Measurements from ENCODE around the gene OSGEPL1.

OSGEPL1 gene

GRCh38 chr2:189798312-189799029 lies 35.9 kb upstream of the OSGEPL1 start:
- DNase-seq (ENCODE audit: low read depth) = peak; percentile 43
- TF ChIP-seq MYC (IDR thresholded peaks at IDR 0.05; ENCODE audit: low read depth, low read length) = no peak
- peak; percentile 11 for TF ChIP-seq CTCF (IDR thresholded peaks at IDR 0.05; ENCODE audit: low read depth, low read length)
- H3K4me3 ChIP-seq (ENCODE audit: low read depth, low read length) = no peak overlapping the region

DNA sequence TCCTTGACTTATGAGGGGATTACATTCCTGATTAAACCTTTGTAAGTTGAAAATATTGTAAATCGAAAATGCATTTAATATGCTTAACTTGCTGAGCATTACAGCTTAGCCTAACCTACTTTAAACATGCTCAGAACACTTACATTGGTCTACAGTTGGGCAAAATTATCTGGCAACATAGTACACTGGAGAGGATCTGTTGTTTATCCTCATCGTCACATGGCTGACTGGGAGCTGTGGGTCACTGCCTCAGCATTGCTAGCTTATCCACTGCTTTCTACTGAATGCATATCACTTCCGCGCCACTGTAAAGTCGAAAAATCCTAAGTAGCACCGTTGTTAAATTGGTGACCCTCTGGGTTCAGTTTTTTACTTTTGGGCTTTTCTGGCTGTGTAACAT lies 35.3 kb upstream of the OSGEPL1 start:
- H3K4me3 ChIP-seq (ENCODE audit: low read depth, low read length) = no peak overlapping the region
- no peak for DNase-seq (ENCODE audit: low read depth)
- TF ChIP-seq MYC (IDR thresholded peaks at IDR 0.05; ENCODE audit: low read depth, low read length) (no peak), POLR2A (IDR thresholded peaks at IDR 0.05; ENCODE audit: extremely low read depth, insufficient read length) (no peak), CTCF (IDR thresholded peaks at IDR 0.05; ENCODE audit: low read depth, low read length) (no peak)
- TF ChIP-seq, protein P1, sequence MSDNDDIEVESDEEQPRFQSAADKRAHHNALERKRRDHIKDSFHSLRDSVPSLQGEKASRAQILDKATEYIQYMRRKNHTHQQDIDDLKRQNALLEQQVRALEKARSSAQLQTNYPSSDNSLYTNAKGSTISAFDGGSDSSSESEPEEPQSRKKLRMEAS (IDR thresholded peaks at IDR 0.05; ENCODE audit: low read depth, low read length) = no peak

- TF ChIP-seq, protein P1 (IDR thresholded peaks at IDR 0.05; ENCODE audit: low read depth, low read length) = no peak
- TF ChIP-seq CTCF (IDR thresholded peaks at IDR 0.05; ENCODE audit: low read depth, low read length) = no peak
- TF ChIP-seq POLR2A (IDR thresholded peaks at IDR 0.05; ENCODE audit: extremely low read depth, insufficient read length) = no peak
- TF ChIP-seq MYC (IDR thresholded peaks at IDR 0.05; ENCODE audit: low read depth, low read length) = no peak
- H3K4me3 ChIP-seq (ENCODE audit: low read depth, low read length) = no peak overlapping the region
- no peak for DNase-seq (ENCODE audit: low read depth)
Measured at GRCh38 chr2:189794310-189794709, 31.7 kb upstream of the OSGEPL1 start.

- no peak for TF ChIP-seq POLR2A (IDR thresholded peaks at IDR 0.05; ENCODE audit: extremely low read depth, insufficient read length)
- TF ChIP-seq MYC (IDR thresholded peaks at IDR 0.05; ENCODE audit: low read depth, low read length) = no peak
- no peak for TF ChIP-seq CTCF (IDR thresholded peaks at IDR 0.05; ENCODE audit: low read depth, low read length)
- TF ChIP-seq, protein P1 (IDR thresholded peaks at IDR 0.05; ENCODE audit: low read depth, low read length) = no peak
- no peak for DNase-seq (ENCODE audit: low read depth)
- H3K4me3 ChIP-seq (ENCODE audit: low read depth, low read length) = no peak overlapping the region
Measured at GRCh38 chr2:189791338-189792042, 28.9 kb upstream of the OSGEPL1 start.

DNA sequence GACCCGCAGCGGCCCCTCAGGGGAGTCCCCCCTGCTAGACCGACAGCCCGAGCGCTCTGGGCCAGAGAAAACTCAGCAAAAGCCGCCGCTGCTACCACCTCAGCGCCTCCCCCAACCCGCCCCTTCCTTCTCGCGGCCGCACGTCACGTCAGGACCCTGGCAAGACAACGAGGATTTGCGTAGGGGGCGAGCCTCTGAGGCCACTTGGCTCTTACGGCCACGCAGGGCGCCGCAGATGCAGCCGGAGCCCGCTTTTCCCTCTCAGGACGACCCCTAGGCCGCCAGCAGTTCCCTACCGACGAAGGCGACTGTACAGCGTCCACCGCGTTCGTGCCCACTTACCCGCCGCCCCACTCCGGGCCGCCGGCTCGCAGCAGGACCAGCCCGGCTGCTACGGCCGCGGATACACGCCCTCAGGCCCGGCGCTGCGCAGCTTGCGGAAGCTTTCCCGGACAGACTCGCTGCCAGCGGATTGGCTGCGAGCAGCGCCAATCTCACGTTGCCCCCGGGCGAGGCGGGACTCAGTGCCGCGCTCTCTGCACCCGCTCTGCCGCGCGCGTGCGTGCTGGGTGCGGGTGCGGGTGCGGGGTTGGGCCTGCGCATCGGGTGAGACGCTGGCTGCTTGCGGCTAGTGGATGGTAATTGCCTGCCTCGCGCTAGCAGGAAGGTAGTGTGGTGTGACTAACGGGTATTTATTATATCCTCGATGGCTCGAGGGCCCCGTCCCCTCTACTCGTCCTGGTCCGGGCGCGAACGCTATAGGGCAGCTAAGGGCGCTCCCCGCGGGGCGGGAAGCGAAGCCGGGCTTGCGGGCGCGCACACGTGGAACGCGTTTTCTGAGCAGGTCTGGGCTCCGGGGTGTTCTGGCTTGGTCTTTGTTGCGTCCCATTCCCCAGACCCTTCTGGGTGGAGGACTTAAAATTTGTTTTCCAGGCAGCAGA lies 21.6 kb upstream of the OSGEPL1 start, which contains the start of the genes ORMDL1 and PMS1:
ORMDL1 (minus strand) TSS at position 413 of the 941 bp plus-strand sequence. CDS start 1,744 bp downstream, outside the sequence.
PMS1 (plus strand) TSS at position 524 of the 941 bp plus-strand sequence. CDS start 7,360 bp downstream, outside the sequence.
- DNase-seq (ENCODE audit: low read depth) = peak; percentile 98
- TF ChIP-seq, protein P1 (IDR thresholded peaks at IDR 0.05; ENCODE audit: low read depth, low read length) = peak; percentile 72
- peak; percentile 89 for TF ChIP-seq POLR2A (IDR thresholded peaks at IDR 0.05; ENCODE audit: extremely low read depth, insufficient read length)
- peak; percentile 48; the same call in 1 of the 2 replicates for TF ChIP-seq MYC (IDR thresholded peaks at IDR 0.05; ENCODE audit: low read depth, low read length)
- no peak for TF ChIP-seq CTCF (IDR thresholded peaks at IDR 0.05; ENCODE audit: low read depth, low read length)
- H3K4me3 ChIP-seq (ENCODE audit: low read depth, low read length) = peak within 1 kb of the TSS; percentile 76

Measured in NB4 (cell line).